Panc1 (cell line): ENCODE measurements around the gene P2RX2.

Source experiments
- SIN3A ChIP-seq: IDR thresholded peaks from 2 replicates; pipeline ENCODE4 v1.6.1; 2012; ENCODE audit warnings: low read depth, mild to moderate bottlenecking, low read length, moderate library complexity, borderline replicate concordance; ENCODE audit not compliant: insufficient read depth
- TF ChIP-seq, protein P1 (sequence below), 2 experiments: IDR thresholded peaks; 2 replicates each; pipeline ENCODE4 v1.6.1; 2011 to 2012; ENCODE audit warnings: low read depth in 2 of 2, control low read depth in 1 of 2, low read length in 1 of 2, mild to moderate bottlenecking in 1 of 2, moderate library complexity in 1 of 2; ENCODE audit not compliant: insufficient read depth in 1 of 2
- TF ChIP-seq, protein P2 (sequence below): fragments of 450-650 bp; IDR thresholded peaks from 2 replicates; pipeline ENCODE4 v1.5.1; 2017; ENCODE audit warnings: mild to moderate bottlenecking

DNA sequence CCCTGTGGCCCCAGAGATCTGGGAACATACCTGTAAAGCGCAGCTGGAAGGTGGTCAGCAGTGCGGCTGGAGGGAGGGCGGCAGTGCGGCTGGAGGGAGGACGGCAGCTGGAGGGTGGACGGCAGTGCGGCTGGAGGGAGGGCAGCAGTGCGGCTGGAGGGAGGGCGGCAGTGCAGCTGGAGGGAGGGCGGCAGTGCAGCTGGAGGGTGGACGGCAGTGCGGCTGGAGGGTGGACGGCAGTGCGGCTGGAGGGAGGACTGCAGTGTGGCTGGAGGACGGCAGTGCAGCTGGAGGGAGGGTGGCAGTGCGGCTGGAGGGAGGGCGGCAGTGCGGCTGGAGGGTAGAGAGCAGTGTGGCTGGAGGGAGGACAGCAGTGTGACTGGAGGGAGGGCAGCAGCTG lies 31.6 kb upstream of the P2RX2 start:
- TF ChIP-seq, protein P1, sequence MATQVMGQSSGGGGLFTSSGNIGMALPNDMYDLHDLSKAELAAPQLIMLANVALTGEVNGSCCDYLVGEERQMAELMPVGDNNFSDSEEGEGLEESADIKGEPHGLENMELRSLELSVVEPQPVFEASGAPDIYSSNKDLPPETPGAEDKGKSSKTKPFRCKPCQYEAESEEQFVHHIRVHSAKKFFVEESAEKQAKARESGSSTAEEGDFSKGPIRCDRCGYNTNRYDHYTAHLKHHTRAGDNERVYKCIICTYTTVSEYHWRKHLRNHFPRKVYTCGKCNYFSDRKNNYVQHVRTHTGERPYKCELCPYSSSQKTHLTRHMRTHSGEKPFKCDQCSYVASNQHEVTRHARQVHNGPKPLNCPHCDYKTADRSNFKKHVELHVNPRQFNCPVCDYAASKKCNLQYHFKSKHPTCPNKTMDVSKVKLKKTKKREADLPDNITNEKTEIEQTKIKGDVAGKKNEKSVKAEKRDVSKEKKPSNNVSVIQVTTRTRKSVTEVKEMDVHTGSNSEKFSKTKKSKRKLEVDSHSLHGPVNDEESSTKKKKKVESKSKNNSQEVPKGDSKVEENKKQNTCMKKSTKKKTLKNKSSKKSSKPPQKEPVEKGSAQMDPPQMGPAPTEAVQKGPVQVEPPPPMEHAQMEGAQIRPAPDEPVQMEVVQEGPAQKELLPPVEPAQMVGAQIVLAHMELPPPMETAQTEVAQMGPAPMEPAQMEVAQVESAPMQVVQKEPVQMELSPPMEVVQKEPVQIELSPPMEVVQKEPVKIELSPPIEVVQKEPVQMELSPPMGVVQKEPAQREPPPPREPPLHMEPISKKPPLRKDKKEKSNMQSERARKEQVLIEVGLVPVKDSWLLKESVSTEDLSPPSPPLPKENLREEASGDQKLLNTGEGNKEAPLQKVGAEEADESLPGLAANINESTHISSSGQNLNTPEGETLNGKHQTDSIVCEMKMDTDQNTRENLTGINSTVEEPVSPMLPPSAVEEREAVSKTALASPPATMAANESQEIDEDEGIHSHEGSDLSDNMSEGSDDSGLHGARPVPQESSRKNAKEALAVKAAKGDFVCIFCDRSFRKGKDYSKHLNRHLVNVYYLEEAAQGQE (IDR thresholded peaks at IDR 0.05; ENCODE audit: insufficient read depth in 1 of 2, low read depth in 2 of 2, low read length in 1 of 2), result no peak
- TF ChIP-seq, protein P2, sequence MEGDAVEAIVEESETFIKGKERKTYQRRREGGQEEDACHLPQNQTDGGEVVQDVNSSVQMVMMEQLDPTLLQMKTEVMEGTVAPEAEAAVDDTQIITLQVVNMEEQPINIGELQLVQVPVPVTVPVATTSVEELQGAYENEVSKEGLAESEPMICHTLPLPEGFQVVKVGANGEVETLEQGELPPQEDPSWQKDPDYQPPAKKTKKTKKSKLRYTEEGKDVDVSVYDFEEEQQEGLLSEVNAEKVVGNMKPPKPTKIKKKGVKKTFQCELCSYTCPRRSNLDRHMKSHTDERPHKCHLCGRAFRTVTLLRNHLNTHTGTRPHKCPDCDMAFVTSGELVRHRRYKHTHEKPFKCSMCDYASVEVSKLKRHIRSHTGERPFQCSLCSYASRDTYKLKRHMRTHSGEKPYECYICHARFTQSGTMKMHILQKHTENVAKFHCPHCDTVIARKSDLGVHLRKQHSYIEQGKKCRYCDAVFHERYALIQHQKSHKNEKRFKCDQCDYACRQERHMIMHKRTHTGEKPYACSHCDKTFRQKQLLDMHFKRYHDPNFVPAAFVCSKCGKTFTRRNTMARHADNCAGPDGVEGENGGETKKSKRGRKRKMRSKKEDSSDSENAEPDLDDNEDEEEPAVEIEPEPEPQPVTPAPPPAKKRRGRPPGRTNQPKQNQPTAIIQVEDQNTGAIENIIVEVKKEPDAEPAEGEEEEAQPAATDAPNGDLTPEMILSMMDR, result no peak
- no peak for TF ChIP-seq SIN3A
